Thoracic aorta (tissue), 2 donors: Measurements from ENCODE around the gene PARD6A. TPM values are rescaled to one million over a fixed set of nuclear protein-coding genes. Genes with fewer than 3 reads are reported as not detected.

ENCODE experiments used
- ATAC-seq: fragments of 150-250 bp; one replicate; pipeline ENCODE4 v1.8.0; 2017; ENCODE audit warnings: low read depth; ENCODE audit not compliant: insufficient number of reproducible peaks, low FRiP score
- DNase-seq: peaks from one replicate; pipeline ENCODE4 v3.0.0-alpha.2; 2020; ENCODE audit warnings: low spot score
- H3K27ac ChIP-seq, 2 donors: fragments of 200-600 bp; sonication (generic); 1 replicate in 1 of 2; 2 replicates in 1 of 2; pipeline ENCODE4 v1.5.1; 2016; ENCODE audit warnings: mild to moderate bottlenecking in 2 of 2, moderate library complexity in 2 of 2
- H3K27me3 ChIP-seq: fragments of 200-600 bp; sonication (generic); replicated peaks from 2 replicates; pipeline ENCODE4 v1.6.0; 2016; ENCODE audit warnings: mild to moderate bottlenecking; ENCODE audit not compliant: insufficient read depth
- H3K36me3 ChIP-seq: fragments of 200-600 bp; sonication (generic); one replicate; pipeline ENCODE4 v1.5.1; 2016
- H3K4me1 ChIP-seq, 2 donors: fragments of 200-600 bp; sonication (generic); 1 replicate in 1 of 2; 2 replicates in 1 of 2; pipeline versions ENCODE4 v1.5.1 to v1.6.0; 2016; ENCODE audit warnings: low read depth in 2 of 2, mild to moderate bottlenecking in 1 of 2; ENCODE audit not compliant: control insufficient read depth in 1 of 2
- H3K4me3 ChIP-seq: fragments of 200-600 bp; sonication (generic); 2 replicates; pipeline ENCODE4 v1.5.1; 2016; ENCODE audit warnings: mild to moderate bottlenecking
- H3K9me3 ChIP-seq: fragments of 200-600 bp; sonication (generic); 2 replicates; pipeline ENCODE4 v1.5.1; 2016
- total RNA-seq, 2 donors: library from RNA; depleted of rRNA; stranded (reverse); fragments of >200 nt; gene quantifications; one replicate each; pipeline versions ENCODE4 v1.1.0 to v1.2.3, GENCODE V29; 2016
- TF ChIP-seq, protein P1 (sequence below): fragments of 200-600 bp; sonication (generic); IDR thresholded peaks from one replicate; pipeline ENCODE4 v1.5.1; 2019; ENCODE audit warnings: antibody characterized with exemption

PARD6A gene
- total RNA-seq, 2 donors from 2014 or later: 5.7 to 10.7 TPM

DNA sequence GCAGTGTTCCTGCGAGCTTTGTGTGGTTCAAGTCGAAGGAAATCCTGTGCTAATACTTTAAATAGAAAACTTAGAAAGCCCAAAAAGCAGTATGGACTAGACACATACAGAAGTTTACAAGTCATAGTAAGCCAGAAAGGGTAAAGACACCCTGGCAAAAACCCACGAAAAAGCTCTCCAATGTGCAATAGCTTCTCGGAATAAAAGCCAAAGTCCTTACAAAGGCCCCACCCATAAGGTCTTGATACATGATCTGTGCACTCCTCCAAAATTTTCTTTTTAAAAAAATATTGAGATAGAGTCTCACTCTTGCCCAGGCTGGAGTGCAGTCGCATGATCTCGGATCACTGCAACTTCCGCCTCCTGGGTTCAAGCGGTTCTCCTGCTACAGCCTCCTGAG is 16.2 kb downstream of the PARD6A start:
- no peaks in the 10 kb centered on the region for H3K36me3 ChIP-seq
- no peaks in the 10 kb centered on the region for H3K9me3 ChIP-seq
- DNase-seq (no peak), ATAC-seq (no peak)
- no peaks in the 10 kb centered on the region for H3K27me3 ChIP-seq
- H3K27ac ChIP-seq: no peak overlapping the region
- H3K4me1 ChIP-seq: no peaks in the 10 kb centered on the region
- TF ChIP-seq, protein P1, sequence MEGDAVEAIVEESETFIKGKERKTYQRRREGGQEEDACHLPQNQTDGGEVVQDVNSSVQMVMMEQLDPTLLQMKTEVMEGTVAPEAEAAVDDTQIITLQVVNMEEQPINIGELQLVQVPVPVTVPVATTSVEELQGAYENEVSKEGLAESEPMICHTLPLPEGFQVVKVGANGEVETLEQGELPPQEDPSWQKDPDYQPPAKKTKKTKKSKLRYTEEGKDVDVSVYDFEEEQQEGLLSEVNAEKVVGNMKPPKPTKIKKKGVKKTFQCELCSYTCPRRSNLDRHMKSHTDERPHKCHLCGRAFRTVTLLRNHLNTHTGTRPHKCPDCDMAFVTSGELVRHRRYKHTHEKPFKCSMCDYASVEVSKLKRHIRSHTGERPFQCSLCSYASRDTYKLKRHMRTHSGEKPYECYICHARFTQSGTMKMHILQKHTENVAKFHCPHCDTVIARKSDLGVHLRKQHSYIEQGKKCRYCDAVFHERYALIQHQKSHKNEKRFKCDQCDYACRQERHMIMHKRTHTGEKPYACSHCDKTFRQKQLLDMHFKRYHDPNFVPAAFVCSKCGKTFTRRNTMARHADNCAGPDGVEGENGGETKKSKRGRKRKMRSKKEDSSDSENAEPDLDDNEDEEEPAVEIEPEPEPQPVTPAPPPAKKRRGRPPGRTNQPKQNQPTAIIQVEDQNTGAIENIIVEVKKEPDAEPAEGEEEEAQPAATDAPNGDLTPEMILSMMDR: no peak
- H3K4me3 ChIP-seq: no peak overlapping the region

DNA sequence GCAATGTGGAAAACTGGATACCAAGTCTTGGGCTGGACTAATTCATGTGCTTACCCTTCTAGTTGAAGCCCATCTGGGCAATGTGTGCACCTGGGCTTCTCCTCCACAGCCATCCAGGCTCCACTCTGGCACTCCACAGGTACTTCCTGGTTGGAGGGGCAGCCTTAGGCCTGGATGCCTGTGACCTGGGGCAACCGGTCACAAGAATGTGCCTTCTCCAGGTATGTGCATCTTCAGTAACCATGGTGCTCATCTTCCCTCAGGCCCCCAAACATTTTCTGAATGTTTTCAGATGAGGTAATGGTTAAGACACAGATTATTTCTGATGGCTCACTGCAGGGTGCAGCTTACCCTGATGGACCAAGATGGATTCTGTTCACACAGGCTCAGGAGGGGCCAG is 17.0 kb downstream of the PARD6A start:
- H3K9me3 ChIP-seq: no peaks in the 10 kb centered on the region
- H3K4me3 ChIP-seq: no peak overlapping the region
- no peak overlapping the region for H3K27ac ChIP-seq
- TF ChIP-seq, protein P1: no peak
- DNase-seq: no peak
- no peaks in the 10 kb centered on the region for H3K27me3 ChIP-seq
- no peaks in the 10 kb centered on the region for H3K4me1 ChIP-seq
- H3K36me3 ChIP-seq: no peaks in the 10 kb centered on the region
- ATAC-seq: no peak

DNA sequence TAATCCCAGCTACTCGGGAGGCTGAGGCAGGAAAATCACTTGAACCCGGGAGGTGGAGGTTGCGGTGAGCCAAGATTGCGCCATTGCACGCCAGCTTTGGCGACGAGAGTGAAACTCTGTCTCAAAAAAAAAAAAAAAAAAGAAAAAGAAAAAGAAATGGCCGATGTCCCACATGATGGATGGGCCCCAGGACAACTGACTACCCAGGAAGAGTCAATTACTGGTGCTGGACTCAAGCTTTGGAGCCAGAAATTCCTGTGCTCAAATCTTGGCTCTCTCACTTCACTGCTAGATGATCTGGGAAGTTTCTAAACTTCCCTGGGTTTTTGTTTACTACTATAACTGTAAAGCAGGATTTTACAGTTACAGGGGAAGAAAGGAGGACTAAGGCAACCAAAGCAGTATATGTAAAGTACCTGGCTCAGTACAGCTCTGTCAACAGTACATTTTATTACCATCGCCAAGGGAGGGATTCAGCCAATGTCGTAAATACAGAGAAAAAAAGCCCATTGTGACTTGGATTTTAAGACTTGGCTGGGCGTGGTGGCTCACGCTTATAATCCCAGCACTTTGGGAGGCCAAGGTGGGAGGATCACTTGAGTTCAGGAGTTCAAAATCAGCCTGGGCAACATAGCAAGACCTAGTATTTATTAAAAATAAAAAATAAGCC is 17.7 kb downstream of the PARD6A start:
- no peak overlapping the region for H3K27ac ChIP-seq
- no peak overlapping the region for H3K4me3 ChIP-seq
- ATAC-seq: no peak
- no peaks in the 10 kb centered on the region for H3K27me3 ChIP-seq
- no peaks in the 10 kb centered on the region for H3K36me3 ChIP-seq
- DNase-seq: no peak
- TF ChIP-seq, protein P1: no peak
- H3K9me3 ChIP-seq: no peaks in the 10 kb centered on the region
- no peaks in the 10 kb centered on the region for H3K4me1 ChIP-seq

DNA sequence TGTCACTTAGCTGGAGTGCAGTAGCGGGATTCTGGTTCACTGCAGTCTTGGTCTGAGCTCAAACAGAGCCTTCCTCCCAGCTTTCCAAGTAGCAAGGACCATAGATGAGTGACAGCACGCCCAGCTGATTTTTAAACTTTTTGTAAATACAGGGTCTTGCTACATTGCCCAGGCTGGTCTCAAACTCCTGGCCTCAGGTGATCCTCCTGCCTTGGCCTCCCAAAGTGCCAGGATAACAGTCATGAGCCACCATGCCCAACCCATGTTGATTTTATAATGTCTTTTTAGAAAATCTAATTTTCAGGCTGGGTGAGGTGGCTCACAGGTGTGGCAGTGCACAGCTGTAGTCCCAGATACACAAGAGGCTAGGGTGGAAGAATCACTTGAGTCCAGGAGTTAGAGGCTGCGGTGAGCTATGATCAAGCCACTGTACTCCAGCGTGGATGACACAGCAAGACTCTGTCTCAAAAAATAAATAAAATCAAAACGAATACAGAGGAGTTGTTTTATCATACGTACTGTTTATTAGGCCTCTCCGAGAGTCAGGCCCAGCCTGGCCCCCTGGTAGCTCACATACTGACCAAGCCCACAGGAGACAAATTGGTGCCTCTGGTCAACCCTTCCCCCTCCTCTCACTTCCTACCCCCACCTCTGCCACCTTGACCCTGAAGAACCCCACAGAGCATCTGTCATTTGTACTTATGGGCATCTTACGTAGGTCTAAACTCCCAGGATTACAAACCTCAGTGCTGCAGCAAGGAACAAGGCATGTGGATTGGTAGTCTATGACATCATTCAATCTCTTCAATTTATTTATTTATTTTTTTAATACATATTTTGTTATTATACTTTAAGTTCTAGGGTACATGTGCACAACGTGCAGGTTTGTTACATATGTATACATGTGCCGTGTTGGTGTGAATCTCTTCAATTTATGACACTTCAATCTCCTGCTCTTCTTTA is 19.5 kb downstream of the PARD6A start:
- ATAC-seq (no peak), DNase-seq (no peak)
- Histone ChIP-seq H3K27me3 (no peaks in the 10 kb centered on the region), H3K4me1 (no peaks in the 10 kb centered on the region), H3K27ac (no peak overlapping the region), H3K4me3 (no peak overlapping the region), H3K9me3 (no peaks in the 10 kb centered on the region), H3K36me3 (peaks cover 6% of the 10 kb centered on the region)
- TF ChIP-seq, protein P1: no peak

DNA sequence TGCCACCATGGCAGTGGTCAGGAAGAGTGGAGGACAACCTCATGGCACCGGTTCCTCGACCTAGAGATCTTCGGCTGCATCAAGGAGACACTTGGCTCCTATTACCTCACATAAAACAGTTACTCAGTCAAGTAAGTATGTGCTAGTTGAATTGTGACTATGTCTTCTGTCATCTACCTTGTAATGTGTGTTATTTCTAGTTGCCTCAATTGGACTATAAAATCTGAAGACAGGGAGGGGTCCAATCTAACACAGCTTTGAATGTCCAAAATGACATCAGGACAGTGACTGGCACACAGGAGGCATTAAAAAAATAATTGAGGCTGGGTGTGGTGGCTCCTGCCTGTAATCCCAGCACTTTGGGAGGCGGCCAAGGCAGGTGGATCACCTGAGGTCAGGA is 23.0 kb downstream of the PARD6A start:
- peaks cover 12% of the 10 kb centered on the region for H3K36me3 ChIP-seq
- H3K9me3 ChIP-seq: no peaks in the 10 kb centered on the region
- no peaks in the 10 kb centered on the region for H3K4me1 ChIP-seq
- ATAC-seq (no peak), DNase-seq (no peak)
- no peak overlapping the region for H3K4me3 ChIP-seq
- H3K27me3 ChIP-seq: no peaks in the 10 kb centered on the region
- H3K27ac ChIP-seq: no peak overlapping the region
- TF ChIP-seq, protein P1: no peak
